CD4-positive, alpha-beta T cell treated with Interleukin-17A for 4 hours (primary cell): ENCODE results near the gene PPP2R3C.
"Not testable (repeated sequence)": the region's sequence is repeated elsewhere in the genome, so short reads cannot be mapped to it uniquely, and the experiment has no call there.

Source experiments
- DNase-seq: peaks from one replicate; pipeline ENCODE4 v3.0.0-alpha.2; 2020; ENCODE audit warnings: mixed read lengths

The PPP2R3C gene

DNA sequence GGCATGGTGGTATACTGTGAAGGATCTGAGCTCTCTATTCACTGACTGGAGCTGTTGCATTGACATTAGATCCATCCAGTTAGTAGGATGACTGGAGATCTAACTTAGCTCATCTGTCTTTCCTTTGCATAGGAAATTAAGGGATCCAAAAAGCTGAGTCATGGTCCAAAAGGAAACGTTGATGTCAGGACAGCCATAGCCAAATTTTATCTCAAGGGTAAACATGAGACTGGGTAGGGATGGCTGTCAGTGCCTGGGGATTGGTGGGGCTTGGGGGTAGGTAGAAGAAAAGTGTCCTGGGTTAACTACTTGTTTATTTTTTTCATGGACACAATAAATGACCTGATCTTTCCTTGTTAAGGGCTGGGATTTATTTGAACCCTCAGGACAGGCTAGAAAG is 71.1 kb downstream of the PPP2R3C start:
- DNase-seq: no peak

DNA sequence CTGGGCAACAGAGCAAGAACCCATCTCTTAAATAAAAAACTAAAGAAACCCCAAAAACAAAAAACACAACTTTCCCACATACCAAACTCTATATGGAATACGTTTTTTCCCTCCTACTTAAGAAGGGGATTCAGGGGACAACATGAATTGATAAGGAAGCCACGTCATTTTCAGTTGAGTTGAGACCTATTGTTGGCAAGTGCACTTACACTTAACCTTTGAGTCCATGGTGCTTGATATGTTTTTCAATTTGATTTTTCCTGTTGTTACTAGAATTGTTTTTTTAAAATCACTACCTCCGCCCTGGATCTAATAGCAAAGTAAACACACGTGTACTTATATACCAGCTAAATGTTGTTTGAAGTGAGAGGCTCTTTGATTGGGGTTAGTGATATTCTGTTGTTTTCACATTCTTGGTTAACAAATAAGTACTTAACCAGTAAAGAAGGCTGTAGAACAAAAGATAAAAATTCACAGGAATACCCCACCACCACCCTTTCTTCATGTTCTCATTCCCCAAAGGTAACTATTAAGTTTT is 73.7 kb downstream of the PPP2R3C start:
- no peak for DNase-seq

GRCh38 chr14:35046751-35047536 is 74.8 kb downstream of the PPP2R3C start:
- no peak for DNase-seq

GRCh38 chr14:35046048-35046750 is 75.6 kb downstream of the PPP2R3C start, which contains the start of gene FAM177A1:
FAM177A1 (plus strand) TSS chr14:35046272; CDS start chr14:35046464, 192 bp downstream.
- peak; percentile 100 for DNase-seq

DNA sequence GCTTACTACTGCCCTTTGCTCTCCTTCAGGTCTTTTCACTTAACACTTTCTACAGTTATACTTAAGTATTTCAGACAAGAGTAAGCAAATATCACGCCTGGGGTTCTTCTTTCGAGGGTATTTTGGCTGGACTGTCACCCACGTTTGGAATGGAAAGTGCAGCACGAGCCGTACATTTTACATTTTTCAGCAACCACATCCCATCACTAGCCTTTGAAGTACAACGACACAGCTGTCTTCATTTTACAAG is 76.1 kb downstream of the PPP2R3C start:
- no peak for DNase-seq

DNA sequence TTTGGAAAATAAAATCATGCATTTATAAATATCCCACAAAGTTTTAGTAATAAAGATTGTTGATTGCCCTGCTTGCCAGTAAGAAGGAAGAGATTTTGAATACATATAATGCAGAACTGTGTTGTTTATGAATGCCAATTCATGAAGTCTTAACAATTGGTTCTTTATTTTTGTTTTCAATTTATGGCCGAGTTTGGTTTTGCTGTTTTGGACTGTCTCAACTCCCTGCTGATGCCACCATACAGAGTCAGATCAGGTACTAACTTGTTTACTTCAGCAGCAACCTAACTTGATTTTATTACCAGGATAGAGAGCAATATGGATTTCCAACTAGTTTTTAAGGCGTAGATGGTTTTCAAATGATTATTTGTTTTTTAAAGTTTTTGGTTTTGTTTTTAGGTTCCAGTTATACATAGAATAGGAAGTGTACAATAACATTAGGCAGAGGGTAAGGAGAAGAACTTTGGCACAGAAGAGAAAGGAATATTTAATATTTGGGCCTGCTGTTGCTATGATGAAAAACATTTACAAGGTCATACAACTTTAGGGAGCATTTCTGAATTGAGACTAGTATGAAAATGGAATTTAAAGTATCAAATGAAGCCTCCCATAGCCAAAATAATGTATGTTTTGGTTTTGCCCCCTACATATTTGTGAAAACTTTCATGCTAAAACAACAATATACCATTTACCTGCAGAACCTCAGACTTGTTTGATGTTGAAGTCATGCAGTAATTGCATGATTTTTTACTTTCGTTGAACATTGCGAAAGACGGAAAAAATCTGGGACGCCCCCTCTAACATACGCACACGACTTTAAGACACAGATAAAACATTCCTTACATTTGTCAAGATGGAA is 76.6 kb downstream of the PPP2R3C start:
- DNase-seq: no peak

GRCh38 chr14:35043046-35043445 is 78.7 kb downstream of the PPP2R3C start:
- no peak for DNase-seq

DNA sequence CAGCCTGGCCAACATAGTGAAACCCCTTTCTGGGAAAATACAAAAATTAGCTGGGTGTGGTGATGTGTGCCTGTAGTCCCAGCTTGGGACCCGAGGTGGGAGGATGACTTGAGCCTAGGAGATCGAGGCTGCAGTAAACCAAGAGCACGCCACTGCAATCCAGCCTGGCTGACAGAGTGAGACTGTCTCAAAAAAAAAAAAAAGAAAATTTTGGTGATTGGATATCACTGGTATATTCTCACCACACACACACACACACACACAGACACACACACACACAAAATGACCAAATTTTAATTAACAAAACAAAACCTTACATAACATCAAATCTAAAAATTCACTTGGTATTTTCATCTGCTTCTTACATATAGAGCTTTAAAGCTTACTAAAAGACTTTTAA is 79.2 kb downstream of the PPP2R3C start:
- DNase-seq: no peak

GRCh38 chr14:35038312-35038711 is 83.5 kb downstream of the PPP2R3C start:
- not testable (repeated sequence) for DNase-seq
